HepG2 (cell line): ENCODE results near the gene ARID5B. TPM values are rescaled to one million over a fixed set of nuclear protein-coding genes. Genes with fewer than 3 reads are reported as not detected.

Experiments used
- ATAC-seq: fragments of 200-7000 bp; cut with Tn5 transposase; 3 replicates; pipeline ENCODE4 v1.9.1; 2020; ENCODE audit warnings: mild to moderate bottlenecking, moderate library complexity
- BruUV-seq: library from RNA; stranded (reverse); fragments of 400-500 nt; replicated peaks from 2 replicates; lab custom pipeline; 2021; lab: Mats Ljungman, UMichigan
- CTCF ChIA-PET: fragments of 300-600 bp; formaldehyde crosslinking; extraction: SDS; loops from one replicate; lab custom pipeline; 2021; ENCODE audit warnings: low total read pairs, inconsistent platforms, low intra/inter-chr PET ratio; lab: Yijun Ruan, JAX
- POLR2A ChIA-PET: fragments of 350-600 bp; sonication (Branson Sonifier 250); formaldehyde crosslinking; loops from one replicate; lab custom pipeline; 2020; ENCODE audit warnings: antibody characterized with exemption, inconsistent platforms; lab: Yijun Ruan, JAX
- DNase-seq: peaks from one replicate; pipeline ENCODE4 v3.0.0-alpha.2; 2015; ENCODE audit warnings: low spot score
- FAIRE-seq: peaks from 3 replicates; lab custom pipeline; 2011; peaks lifted over from hg19 to GRCh38; lab: Jason Lieb, UNC
- H2AFZ ChIP-seq: one replicate; pipeline ENCODE4 v1.6.1; 2011; ENCODE audit warnings: low read length, inconsistent platforms
- H3K27ac ChIP-seq: fragments of 300-600 bp; 3 replicates; pipeline ENCODE4 v1.8.0; 2011; ENCODE audit warnings: mixed run types, mild to moderate bottlenecking, mixed read lengths, low read length, inconsistent platforms; ENCODE audit not compliant: insufficient read depth; ENCODE audit errors: extremely low read length
- H3K27me3 ChIP-seq, 2 experiments: fragments of 200-600 bp in 1 of 2; 2 replicates in 1 of 2; 3 replicates in 1 of 2; pipeline versions ENCODE4 v1.6.0 to v1.8.0; 2011; ENCODE audit warnings: low read length in 2 of 2, mild to moderate bottlenecking in 2 of 2, moderate library complexity in 2 of 2, inconsistent platforms in 1 of 2; ENCODE audit not compliant: insufficient read depth in 2 of 2, control insufficient read depth in 1 of 2
- H3K36me3 ChIP-seq, 2 experiments: fragments of 200-600 bp in 1 of 2; replicated peaks in 1 of 2; 2 replicates in 1 of 2; 3 replicates in 1 of 2; pipeline versions ENCODE4 v1.5.1 to v1.8.0; 2011; ENCODE audit warnings: low read length in 2 of 2, inconsistent platforms in 1 of 2; ENCODE audit not compliant: insufficient read depth in 2 of 2, control insufficient read depth in 1 of 2
- H3K4me1 ChIP-seq: 2 replicates; pipeline ENCODE4 v1.5.1; 2012; ENCODE audit warnings: low read length, inconsistent platforms; ENCODE audit not compliant: insufficient read depth
- H3K4me2 ChIP-seq: 2 replicates; pipeline ENCODE4 v1.6.0; 2011; ENCODE audit warnings: low read depth, low read length, inconsistent platforms
- H3K4me3 ChIP-seq, 3 experiments: fragments of 200-600 bp in 1 of 3; sonication (generic), shearing (Covaris generic) in 1 of 3; replicated peaks in 1 of 3; 2 replicates each; pipeline ENCODE4 v1.5.1; 2011 to 2016; ENCODE audit warnings: low read length in 3 of 3, inconsistent platforms in 2 of 3, low read depth in 2 of 3, mild to moderate bottlenecking in 2 of 3, control low read depth in 1 of 3, mixed read lengths in 1 of 3; ENCODE audit not compliant: insufficient read depth in 1 of 3
- H3K79me2 ChIP-seq: one replicate; pipeline ENCODE4 v1.6.1; 2011; ENCODE audit warnings: low read length, inconsistent platforms; ENCODE audit not compliant: insufficient read depth
- H3K9ac ChIP-seq: 2 replicates; pipeline ENCODE4 v1.6.0; 2011; ENCODE audit warnings: mild to moderate bottlenecking, low read depth, low read length, inconsistent platforms; ENCODE audit not compliant: insufficient read depth
- H3K9me3 ChIP-seq: 2 replicates; pipeline ENCODE4 v1.5.1; 2012; ENCODE audit warnings: mild to moderate bottlenecking, low read length
- H4K20me1 ChIP-seq: 2 replicates; pipeline ENCODE4 v1.6.0; 2011; ENCODE audit warnings: inconsistent platforms, mild to moderate bottlenecking, low read length, moderate library complexity; ENCODE audit not compliant: insufficient read depth
- HOXA3 ChIP-seq: sonication (generic); formaldehyde crosslinking; IDR thresholded peaks from 2 replicates; pipeline ENCODE4 v1.5.0; 2020; ENCODE audit warnings: missing genetic modification reagents
- POLR2A ChIP-seq, 2 experiments: IDR thresholded peaks; 2 replicates each; pipeline ENCODE4 v1.6.1; 2011; ENCODE audit warnings: low read depth in 2 of 2, low read length in 2 of 2, mild to moderate bottlenecking in 1 of 2, moderate library complexity in 1 of 2; ENCODE audit not compliant: insufficient read depth in 1 of 2
- SMC3 ChIP-seq: IDR thresholded peaks from 2 replicates; pipeline ENCODE4 v1.6.1; 2011; ENCODE audit warnings: low read length, improper control_type of control experiment
- ZNF441 ChIP-seq: sonication (generic); formaldehyde crosslinking; IDR thresholded peaks from 2 replicates; pipeline ENCODE4 v1.7.0; 2021; ENCODE audit warnings: missing genetic modification reagents, borderline replicate concordance
- WGBS: methylation state at CpG from one replicate; pipeline ENCODE4 v1.1.6; 2017; ENCODE audit warnings: low lambda C conversion rate; 5-methylcytosine and 5-hydroxymethylcytosine counted together
- in situ Hi-C: cut with HindIII; loops from 2 replicates; pipeline ENCODE4 v1.10.0; 2017; ENCODE audit warnings: low pct_unique_long_range_greater_than_20kb; ENCODE audit not compliant: extremely low pct_ligation_motif_present
- intact Hi-C: fragments of 100-400 bp; cut with micrococcal nuclease; formaldehyde crosslinking; loops from one replicate; pipeline ENCODE4 v1.10.0; 2022; ENCODE audit not compliant: unreplicated experiment
- polyA plus RNA-seq, 8 experiments: library from polyadenylated mRNA; depleted of rRNA in 3 of 8; stranded (reverse) in 7 of 8; unstranded in 1 of 8; fragments of >200 nt; fragmentation: Illumina TruSeq in 4 of 8; extraction: Trizol in 4 of 8; gene quantifications; 2 replicates each; pipeline versions ENCODE4 v1.2.1 to v1.2.3, GENCODE V29; 2011 to 2016; ENCODE audit warnings: low read depth in 4 of 8, missing spikeins in 1 of 8, mixed read lengths in 1 of 8; ENCODE audit not compliant: insufficient read depth in 1 of 8
- total RNA-seq, 5 experiments: library from RNA; depleted of rRNA; stranded (reverse); fragments of >200 nt; fragmentation: Illumina TruSeq; extraction: Trizol; gene quantifications; 2 replicates each; pipeline ENCODE4 v1.2.3, GENCODE V29; 2016; ENCODE audit warnings: low read depth in 1 of 5
- TF ChIP-seq, protein P1 (sequence below): sonication (generic); formaldehyde crosslinking; IDR thresholded peaks from 2 replicates; pipeline ENCODE4 v1.5.0; 2020; ENCODE audit warnings: mild to moderate bottlenecking, missing genetic modification reagents
- TF ChIP-seq, protein P2 (sequence below): sonication (generic); formaldehyde crosslinking; IDR thresholded peaks from 2 replicates; pipeline ENCODE4 v1.5.1; 2020; ENCODE audit warnings: mild to moderate bottlenecking, missing genetic modification reagents

ARID5B gene
- total and polyA plus RNA-seq, 2 of the 13 experiments (the other 11 are each of a cell fraction or from before 2014, with no cell fraction given): 6.2 to 21.1 TPM

DNA sequence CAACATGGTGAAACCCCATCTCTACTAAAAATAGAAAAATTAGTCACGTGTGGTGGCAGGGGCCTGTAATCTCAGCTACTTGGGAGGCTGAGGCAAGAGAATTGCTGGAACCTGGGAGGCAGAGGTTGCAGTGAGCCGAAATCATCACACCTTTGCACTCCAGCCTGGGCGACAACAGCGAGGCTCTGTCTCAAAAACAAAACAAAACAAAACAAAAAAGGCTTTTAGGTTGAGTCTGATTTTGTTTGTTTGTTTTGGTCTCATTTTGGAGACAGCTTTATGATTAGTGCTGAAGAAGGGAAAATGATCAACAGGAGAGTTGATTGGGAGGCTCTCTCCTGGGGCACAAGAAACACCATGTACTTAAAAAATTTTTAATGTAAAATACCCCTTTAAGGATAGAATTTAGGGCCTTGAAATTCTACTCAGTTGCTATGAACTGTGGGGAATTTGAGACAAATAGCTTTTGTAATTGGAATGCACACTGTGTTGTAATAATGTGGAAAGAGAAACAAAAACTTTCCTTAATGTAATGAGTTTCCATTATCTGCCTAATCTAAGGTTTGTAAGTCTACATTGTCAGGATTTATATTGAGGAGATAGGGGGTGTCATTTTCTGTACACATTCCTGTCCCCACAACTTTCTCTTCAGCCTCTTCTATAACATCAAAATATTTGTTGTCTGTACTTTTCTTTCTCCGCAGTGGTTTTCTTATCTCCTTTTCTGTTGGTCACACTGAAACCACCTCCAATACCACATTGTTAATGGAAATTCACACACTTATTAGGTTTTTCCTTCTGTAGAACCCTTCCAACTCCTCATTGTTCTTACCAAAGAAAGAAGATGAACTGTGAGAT, 41.3 kb downstream of the ARID5B start:
- in situ Hi-C loops (no loop called here), intact Hi-C loops (loop anchor here (2.0 kb wide), 1 partner anchor 22 kb away; no protein-coding TSS in a partner anchor)
- H3K4me2 ChIP-seq: no peak overlapping the region
- ATAC-seq (no peak), DNase-seq (no peak), FAIRE-seq (no peak)
- no peak overlapping the region for H2AFZ ChIP-seq
- peaks cover 6 to 28% of the 10 kb centered on the region in 2 experiments for H3K36me3 ChIP-seq
- ChIA-PET POLR2A (interaction anchor here (1.6 kb wide), 1 partner anchor 22 kb away, joined by 5 read pairs; no protein-coding TSS in a partner anchor), CTCF (no interaction called here)
- 99% methylated on average over 5 of the region's 5 CpGs for WGBS
- no peaks in the 10 kb centered on the region for H3K9me3 ChIP-seq
- no peak overlapping the region for H3K27ac ChIP-seq
- no peaks in the 10 kb centered on the region for H3K79me2 ChIP-seq
- TF ChIP-seq HOXA3 (CRISPR knock-in tag) (no peak), SMC3 (no peak), POLR2A (IDR thresholded peaks at IDR 0.05; ENCODE audit: insufficient read depth in 1 of 2, low read depth in 2 of 2, low read length in 2 of 2) (no peak)
- no peak overlapping the region for H3K9ac ChIP-seq
- no peaks in the 10 kb centered on the region for H3K27me3 ChIP-seq
- H3K4me1 ChIP-seq: peaks cover 20% of the 10 kb centered on the region
- BruUV-seq: no TSS peak
- no peak overlapping the region for H3K4me3 ChIP-seq
- H4K20me1 ChIP-seq: no peaks in the 10 kb centered on the region

DNA sequence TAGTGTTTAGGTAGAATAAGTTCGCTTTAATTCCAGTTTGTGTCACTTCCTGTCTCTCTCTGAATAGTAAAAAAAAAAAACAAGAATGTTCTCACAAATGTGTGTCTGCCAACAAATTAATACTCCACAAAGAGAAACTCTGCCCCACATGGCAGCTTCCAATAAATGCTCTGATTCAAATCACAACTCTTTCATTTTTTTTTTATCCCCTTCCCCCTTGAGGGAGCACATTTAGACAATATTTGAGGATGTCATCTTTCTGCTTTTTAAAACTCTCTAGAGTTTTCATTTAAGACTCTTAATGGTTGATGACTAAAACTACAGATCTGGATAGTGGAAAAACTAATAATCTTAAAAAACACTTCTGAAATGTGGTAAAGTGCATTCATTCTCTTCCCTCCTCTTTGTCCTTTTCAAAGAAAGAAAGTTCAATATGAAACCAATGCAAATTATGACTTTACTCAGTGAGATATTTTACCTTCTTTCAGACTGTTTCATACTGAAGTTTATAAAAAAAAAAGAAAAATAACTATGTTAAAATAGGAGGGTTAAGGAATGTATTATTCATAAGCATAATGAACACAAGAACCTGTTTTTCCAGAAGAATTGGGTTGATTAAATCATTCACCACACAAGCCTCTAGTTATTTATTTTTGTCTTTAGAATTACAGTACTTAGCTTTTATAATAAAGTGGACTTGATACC, 42.3 kb downstream of the ARID5B start:
- intact Hi-C loops (loop anchor here (2.0 kb wide), 1 partner anchor 21 kb away; no protein-coding TSS in a partner anchor), in situ Hi-C loops (no loop called here)
- Histone ChIP-seq H3K36me3 (peaks cover 6 to 28% of the 10 kb centered on the region in 2 experiments), H3K4me3 (no peak overlapping the region), H3K4me2 (no peak overlapping the region), H3K4me1 (peaks cover 15% of the 10 kb centered on the region; the same call in 1 of the 2 replicates), H3K27ac (no peak overlapping the region), H3K79me2 (no peaks in the 10 kb centered on the region), H4K20me1 (no peaks in the 10 kb centered on the region), H3K9me3 (no peaks in the 10 kb centered on the region), H3K27me3 (no peaks in the 10 kb centered on the region), H2AFZ (no peak overlapping the region), H3K9ac (no peak overlapping the region)
- WGBS: 98% methylated on average over 1 of the region's 1 CpG
- ChIA-PET CTCF (no interaction called here), POLR2A (interaction anchor here (1.6 kb wide), 1 partner anchor 21 kb away, joined by 5 read pairs; no protein-coding TSS in a partner anchor)
- FAIRE-seq: no peak
- TF ChIP-seq, protein P1, sequence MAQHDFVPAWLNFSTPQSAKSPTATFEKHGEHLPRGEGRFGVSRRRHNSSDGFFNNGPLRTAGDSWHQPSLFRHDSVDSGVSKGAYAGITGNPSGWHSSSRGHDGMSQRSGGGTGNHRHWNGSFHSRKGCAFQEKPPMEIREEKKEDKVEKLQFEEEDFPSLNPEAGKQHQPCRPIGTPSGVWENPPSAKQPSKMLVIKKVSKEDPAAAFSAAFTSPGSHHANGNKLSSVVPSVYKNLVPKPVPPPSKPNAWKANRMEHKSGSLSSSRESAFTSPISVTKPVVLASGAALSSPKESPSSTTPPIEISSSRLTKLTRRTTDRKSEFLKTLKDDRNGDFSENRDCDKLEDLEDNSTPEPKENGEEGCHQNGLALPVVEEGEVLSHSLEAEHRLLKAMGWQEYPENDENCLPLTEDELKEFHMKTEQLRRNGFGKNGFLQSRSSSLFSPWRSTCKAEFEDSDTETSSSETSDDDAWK (CRISPR knock-in tag): no peak
- no peak for TF ChIP-seq ZNF441 (CRISPR knock-in tag)
- TF ChIP-seq, protein P2, sequence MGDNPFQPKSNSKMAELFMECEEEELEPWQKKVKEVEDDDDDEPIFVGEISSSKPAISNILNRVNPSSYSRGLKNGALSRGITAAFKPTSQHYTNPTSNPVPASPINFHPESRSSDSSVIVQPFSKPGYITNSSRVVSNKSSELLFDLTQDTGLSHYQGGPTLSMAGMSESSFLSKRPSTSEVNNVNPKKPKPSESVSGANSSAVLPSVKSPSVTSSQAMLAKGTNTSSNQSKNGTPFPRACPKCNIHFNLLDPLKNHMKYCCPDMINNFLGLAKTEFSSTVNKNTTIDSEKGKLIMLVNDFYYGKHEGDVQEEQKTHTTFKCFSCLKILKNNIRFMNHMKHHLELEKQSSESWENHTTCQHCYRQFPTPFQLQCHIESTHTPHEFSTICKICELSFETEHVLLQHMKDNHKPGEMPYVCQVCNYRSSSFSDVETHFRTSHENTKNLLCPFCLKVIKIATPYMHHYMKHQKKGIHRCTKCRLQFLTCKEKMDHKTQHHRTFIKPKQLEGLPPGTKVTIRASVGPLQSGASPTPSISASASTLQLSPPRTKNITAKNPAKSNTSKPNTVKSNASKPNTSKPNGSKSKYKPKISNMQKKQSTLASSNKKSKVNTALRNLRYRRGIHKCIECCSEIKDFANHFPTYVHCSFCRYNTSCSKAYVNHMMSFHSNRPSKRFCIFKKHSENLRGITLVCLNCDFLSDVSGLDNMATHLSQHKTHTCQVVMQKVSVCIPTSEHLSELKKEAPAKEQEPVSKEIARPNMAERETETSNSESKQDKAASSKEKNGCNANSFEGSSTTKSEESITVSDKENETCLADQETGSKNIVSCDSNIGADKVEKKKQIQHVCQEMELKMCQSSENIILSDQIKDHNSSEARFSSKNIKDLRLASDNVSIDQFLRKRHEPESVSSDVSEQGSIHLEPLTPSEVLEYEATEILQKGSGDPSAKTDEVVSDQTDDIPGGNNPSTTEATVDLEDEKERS (CRISPR knock-in tag): no peak
- BruUV-seq: no TSS peak
- no peak for DNase-seq
- no peak for ATAC-seq
